ENCODE measurements around the gene DOCK11.

- peak in 2 of 6 experiments; percentile 19 to 25 for TF ChIP-seq CTCF (IDR thresholded peaks at IDR 0.05)
- TF ChIP-seq POLR2A (IDR thresholded peaks at IDR 0.05), result no peak
Measured at GRCh38 chrX:118508635-118509034, 13.0 kb downstream of the DOCK11 start.
